PC-3 (cell line): ENCODE data around the gene HYKK.

ENCODE experiments used
- EZH2 ChIP-seq: fragments of 300-600 bp; sonication (generic); IDR thresholded peaks from one replicate; pipeline ENCODE4 v1.6.1; 2017; ENCODE audit warnings: antibody characterized with exemption, mild to moderate bottlenecking, low read length; ENCODE audit not compliant: unreplicated experiment
- EZH2phosphoT487 ChIP-seq: fragments of 300-600 bp; sonication (generic); IDR thresholded peaks from 2 replicates; pipeline ENCODE4 v1.6.1; 2018; ENCODE audit warnings: mild to moderate bottlenecking, antibody characterized with exemption, low read length, borderline replicate concordance
- TF ChIP-seq, protein P1 (sequence below): fragments of 300-600 bp; sonication (generic); conservative IDR thresholded peaks from 2 replicates; pipeline ENCODE4 v1.5.1; 2017; ENCODE audit warnings: antibody characterized with exemption, low read depth, mild to moderate bottlenecking, low read length

DNA sequence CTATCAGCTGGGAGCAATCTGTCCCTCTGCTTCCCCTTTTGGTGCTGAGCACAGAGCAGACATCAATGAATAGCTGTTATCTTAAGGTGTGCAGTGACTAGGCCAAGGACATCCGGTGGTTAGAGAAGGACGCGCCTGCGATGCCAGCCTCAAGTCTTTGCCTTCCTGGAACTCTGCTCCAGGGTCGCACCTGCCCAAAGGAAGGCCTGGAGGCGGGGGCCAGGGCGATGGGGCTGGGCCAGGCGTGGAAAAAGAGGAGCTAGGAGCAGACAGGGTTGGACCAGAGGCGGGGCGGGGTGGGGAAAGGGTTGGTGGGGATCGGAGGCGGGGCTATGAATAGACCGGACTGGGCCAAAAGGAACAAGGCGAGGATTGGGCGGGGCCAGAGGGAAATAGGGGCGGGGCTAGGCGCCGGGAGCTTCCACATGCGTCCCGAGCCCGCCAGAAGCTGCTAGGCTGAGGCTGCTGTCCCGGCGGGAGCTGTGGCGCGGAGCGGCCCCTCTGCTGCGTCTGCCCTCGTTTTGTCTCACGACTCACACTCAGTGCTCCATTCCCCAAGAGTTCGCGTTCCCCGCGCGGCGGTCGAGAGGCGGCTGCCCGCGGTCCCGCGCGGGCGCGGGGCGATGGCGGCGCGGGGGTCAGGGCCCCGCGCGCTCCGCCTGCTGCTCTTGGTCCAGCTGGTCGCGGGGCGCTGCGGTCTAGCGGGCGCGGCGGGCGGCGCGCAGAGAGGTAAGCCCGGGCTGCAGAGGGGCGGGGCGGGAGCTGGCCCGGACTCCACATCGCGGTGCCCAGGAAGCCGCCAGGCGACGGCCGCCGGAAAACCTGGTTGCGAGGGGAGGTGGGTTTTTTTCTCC, 57.9 kb downstream of the HYKK start, which contains the start of gene CHRNA5:
- TF ChIP-seq, protein P1, sequence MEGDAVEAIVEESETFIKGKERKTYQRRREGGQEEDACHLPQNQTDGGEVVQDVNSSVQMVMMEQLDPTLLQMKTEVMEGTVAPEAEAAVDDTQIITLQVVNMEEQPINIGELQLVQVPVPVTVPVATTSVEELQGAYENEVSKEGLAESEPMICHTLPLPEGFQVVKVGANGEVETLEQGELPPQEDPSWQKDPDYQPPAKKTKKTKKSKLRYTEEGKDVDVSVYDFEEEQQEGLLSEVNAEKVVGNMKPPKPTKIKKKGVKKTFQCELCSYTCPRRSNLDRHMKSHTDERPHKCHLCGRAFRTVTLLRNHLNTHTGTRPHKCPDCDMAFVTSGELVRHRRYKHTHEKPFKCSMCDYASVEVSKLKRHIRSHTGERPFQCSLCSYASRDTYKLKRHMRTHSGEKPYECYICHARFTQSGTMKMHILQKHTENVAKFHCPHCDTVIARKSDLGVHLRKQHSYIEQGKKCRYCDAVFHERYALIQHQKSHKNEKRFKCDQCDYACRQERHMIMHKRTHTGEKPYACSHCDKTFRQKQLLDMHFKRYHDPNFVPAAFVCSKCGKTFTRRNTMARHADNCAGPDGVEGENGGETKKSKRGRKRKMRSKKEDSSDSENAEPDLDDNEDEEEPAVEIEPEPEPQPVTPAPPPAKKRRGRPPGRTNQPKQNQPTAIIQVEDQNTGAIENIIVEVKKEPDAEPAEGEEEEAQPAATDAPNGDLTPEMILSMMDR, result no peak
- TF ChIP-seq EZH2 (no peak), EZH2phosphoT487 (no peak)
